Measurements from ENCODE around the gene NTN1. TPM values are rescaled to one million over a fixed set of nuclear protein-coding genes. Genes with fewer than 3 reads are reported as not detected.

Gene NTN1
- total RNA-seq, 1 experiment from 2014 or later = 14.5 TPM

DNA sequence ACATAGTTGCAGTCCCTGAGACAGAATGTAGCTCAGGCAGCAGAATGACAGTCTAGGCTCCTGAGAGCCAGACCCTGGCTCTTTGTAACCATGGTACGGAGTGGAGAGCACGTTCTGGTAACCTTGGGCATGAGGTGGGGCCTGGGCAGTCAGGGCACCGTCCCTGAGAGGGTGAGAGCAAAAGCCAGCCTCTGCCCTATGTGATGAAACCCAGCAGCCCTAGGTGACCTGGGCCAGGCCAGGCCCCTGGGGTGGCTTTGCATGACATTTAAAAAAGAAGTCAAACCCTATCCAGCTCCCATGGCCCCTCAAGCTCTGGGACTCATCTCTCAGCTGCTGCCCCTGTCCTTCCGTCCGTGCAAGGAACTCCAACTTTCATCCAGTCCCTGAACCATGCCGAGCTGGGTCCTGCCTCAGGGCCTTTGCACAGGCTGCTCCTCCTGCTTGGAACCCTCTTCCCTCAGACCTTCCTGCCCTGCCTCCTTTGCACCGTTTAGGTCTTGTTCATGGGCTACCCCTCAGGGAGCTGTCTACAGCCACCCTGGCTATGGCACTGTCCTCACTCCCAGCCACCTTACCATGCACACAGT, 188.6 kb downstream of the NTN1 start:
- Histone ChIP-seq H3K27ac (ENCODE audit: low read length) (no peak overlapping the region), H3K27me3 (ENCODE audit: control insufficient read depth, insufficient read depth, low read length) (no peaks in the 10 kb centered on the region), H3K4me3 (ENCODE audit: low read depth in 2 of 2, low read length in 2 of 2) (no peak overlapping the region), H3K9me3 (ENCODE audit: control insufficient read depth, insufficient read depth, low read depth, low read length) (no peaks in the 10 kb centered on the region), H3K36me3 (ENCODE audit: control insufficient read depth, insufficient read depth, low read length) (no peaks in the 10 kb centered on the region), H3K4me1 (ENCODE audit: control insufficient read depth, insufficient read depth, low read length) (no peaks in the 10 kb centered on the region)
- DNase-seq (ENCODE audit: low read depth, low spot score) (no peak), ATAC-seq (no peak)
- in situ Hi-C loops (cut with HindIII; ENCODE audit: low pct_unique_long_range_greater_than_20kb, low sequenced_read_pairs) = no loop called here
- intact Hi-C loops (cut with micrococcal nuclease; ENCODE audit: unreplicated experiment) = no loop called here
- ChIA-PET POLR2A (no interaction called here), CTCF (no interaction called here)
- TF ChIP-seq, protein P1, sequence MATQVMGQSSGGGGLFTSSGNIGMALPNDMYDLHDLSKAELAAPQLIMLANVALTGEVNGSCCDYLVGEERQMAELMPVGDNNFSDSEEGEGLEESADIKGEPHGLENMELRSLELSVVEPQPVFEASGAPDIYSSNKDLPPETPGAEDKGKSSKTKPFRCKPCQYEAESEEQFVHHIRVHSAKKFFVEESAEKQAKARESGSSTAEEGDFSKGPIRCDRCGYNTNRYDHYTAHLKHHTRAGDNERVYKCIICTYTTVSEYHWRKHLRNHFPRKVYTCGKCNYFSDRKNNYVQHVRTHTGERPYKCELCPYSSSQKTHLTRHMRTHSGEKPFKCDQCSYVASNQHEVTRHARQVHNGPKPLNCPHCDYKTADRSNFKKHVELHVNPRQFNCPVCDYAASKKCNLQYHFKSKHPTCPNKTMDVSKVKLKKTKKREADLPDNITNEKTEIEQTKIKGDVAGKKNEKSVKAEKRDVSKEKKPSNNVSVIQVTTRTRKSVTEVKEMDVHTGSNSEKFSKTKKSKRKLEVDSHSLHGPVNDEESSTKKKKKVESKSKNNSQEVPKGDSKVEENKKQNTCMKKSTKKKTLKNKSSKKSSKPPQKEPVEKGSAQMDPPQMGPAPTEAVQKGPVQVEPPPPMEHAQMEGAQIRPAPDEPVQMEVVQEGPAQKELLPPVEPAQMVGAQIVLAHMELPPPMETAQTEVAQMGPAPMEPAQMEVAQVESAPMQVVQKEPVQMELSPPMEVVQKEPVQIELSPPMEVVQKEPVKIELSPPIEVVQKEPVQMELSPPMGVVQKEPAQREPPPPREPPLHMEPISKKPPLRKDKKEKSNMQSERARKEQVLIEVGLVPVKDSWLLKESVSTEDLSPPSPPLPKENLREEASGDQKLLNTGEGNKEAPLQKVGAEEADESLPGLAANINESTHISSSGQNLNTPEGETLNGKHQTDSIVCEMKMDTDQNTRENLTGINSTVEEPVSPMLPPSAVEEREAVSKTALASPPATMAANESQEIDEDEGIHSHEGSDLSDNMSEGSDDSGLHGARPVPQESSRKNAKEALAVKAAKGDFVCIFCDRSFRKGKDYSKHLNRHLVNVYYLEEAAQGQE (IDR thresholded peaks at IDR 0.05; ENCODE audit: insufficient read depth in 1 of 2, low read depth in 2 of 2, low read length in 1 of 2) = no peak
- TF ChIP-seq TCF7L2 (IDR thresholded peaks at IDR 0.05; ENCODE audit: low read depth, low read length) = no peak
- TF ChIP-seq SIN3A (IDR thresholded peaks at IDR 0.05; ENCODE audit: borderline replicate concordance, insufficient read depth, low read depth, low read length) = no peak
- TF ChIP-seq, protein P2, sequence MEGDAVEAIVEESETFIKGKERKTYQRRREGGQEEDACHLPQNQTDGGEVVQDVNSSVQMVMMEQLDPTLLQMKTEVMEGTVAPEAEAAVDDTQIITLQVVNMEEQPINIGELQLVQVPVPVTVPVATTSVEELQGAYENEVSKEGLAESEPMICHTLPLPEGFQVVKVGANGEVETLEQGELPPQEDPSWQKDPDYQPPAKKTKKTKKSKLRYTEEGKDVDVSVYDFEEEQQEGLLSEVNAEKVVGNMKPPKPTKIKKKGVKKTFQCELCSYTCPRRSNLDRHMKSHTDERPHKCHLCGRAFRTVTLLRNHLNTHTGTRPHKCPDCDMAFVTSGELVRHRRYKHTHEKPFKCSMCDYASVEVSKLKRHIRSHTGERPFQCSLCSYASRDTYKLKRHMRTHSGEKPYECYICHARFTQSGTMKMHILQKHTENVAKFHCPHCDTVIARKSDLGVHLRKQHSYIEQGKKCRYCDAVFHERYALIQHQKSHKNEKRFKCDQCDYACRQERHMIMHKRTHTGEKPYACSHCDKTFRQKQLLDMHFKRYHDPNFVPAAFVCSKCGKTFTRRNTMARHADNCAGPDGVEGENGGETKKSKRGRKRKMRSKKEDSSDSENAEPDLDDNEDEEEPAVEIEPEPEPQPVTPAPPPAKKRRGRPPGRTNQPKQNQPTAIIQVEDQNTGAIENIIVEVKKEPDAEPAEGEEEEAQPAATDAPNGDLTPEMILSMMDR (IDR thresholded peaks at IDR 0.05) = no peak
- no peak for TF ChIP-seq POLR2AphosphoS5 (IDR thresholded peaks at IDR 0.05; ENCODE audit: low read depth, low read length)
- BruUV-seq (replicated peaks) = no TSS peak

DNA sequence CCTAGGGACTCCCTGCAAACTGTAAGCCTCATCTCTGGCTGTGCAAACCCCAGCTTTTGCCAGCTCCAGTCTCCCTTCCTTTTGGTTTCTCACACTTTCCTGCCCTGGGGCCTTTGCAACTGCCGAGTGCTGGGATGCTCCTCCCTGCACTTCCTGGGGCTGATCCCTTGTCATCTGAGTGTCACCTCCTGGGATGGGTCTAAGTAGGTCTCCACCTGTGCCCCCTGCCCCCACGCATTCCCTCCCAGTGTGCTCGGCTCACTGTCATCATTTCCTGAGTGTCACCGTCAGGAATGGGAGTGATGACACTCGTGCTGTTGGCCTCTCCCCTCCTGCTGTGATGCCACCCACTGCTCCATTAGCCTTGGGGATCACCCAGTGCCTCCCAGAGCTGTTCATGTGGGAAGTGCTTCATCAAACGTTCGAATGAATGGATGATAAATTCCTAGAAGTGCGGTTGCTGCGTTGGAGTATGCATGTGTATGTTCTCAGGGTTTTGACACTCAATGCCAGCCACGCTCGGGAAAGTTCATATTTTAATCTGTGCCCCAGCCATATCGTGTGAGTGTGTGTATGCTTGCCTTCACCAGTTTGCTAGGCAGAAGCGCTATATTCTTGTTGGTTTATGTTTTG, 189.9 kb downstream of the NTN1 start:
- Histone ChIP-seq H3K27ac (ENCODE audit: low read length) (no peak overlapping the region), H3K9me3 (ENCODE audit: control insufficient read depth, insufficient read depth, low read depth, low read length) (peaks cover 3% of the 10 kb centered on the region; the same call in 1 of the 2 replicates), H3K4me1 (ENCODE audit: control insufficient read depth, insufficient read depth, low read length) (no peaks in the 10 kb centered on the region), H3K36me3 (ENCODE audit: control insufficient read depth, insufficient read depth, low read length) (no peaks in the 10 kb centered on the region), H3K4me3 (ENCODE audit: low read depth in 2 of 2, low read length in 2 of 2) (no peak overlapping the region), H3K27me3 (ENCODE audit: control insufficient read depth, insufficient read depth, low read length) (no peaks in the 10 kb centered on the region)
- ATAC-seq (no peak), DNase-seq (ENCODE audit: low read depth, low spot score) (no peak)
- POLR2A ChIA-PET = no interaction called here
- in situ Hi-C loops (cut with HindIII; ENCODE audit: low pct_unique_long_range_greater_than_20kb, low sequenced_read_pairs) (no loop called here), intact Hi-C loops (cut with micrococcal nuclease; ENCODE audit: unreplicated experiment) (no loop called here)
- CTCF ChIA-PET = no interaction called here
- BruUV-seq (replicated peaks) = no TSS peak
- TF ChIP-seq, protein P2 (IDR thresholded peaks at IDR 0.05) = no peak
- TF ChIP-seq POLR2AphosphoS5 (IDR thresholded peaks at IDR 0.05; ENCODE audit: low read depth, low read length) = no peak
